CD14-positive monocyte (primary cell): ENCODE measurements around the gene NETO1. TPM values are rescaled to one million over a fixed set of nuclear protein-coding genes. Genes with fewer than 3 reads are reported as not detected.

Experiments used
- DNase-seq, 3 donors: peaks; one replicate each; pipeline ENCODE4 v3.0.0-alpha.2; 2011 to 2022
- H2AFZ ChIP-seq: 2 replicates; pipeline ENCODE4 v1.6.0; 2012; ENCODE audit warnings: mild to moderate bottlenecking, low read depth, low read length, inconsistent platforms; ENCODE audit not compliant: insufficient read depth, poor library complexity, severe bottlenecking
- H3K27ac ChIP-seq, 2 donors: 1 replicate in 1 of 2; 2 replicates in 1 of 2; pipeline ENCODE4 v1.5.1; 2012 to 2013; ENCODE audit warnings: low read length in 2 of 2, control low read depth in 1 of 2, inconsistent platforms in 1 of 2, low read depth in 1 of 2, mild to moderate bottlenecking in 1 of 2
- H3K27me3 ChIP-seq, 2 donors: one replicate each; pipeline versions ENCODE4 v1.6.0 to v1.6.1; 2011 to 2013; ENCODE audit warnings: low read length in 2 of 2; ENCODE audit not compliant: control insufficient read depth in 2 of 2, insufficient read depth in 2 of 2
- H3K36me3 ChIP-seq, 2 donors: replicated peaks in 1 of 2; 1 replicate in 1 of 2; 2 replicates in 1 of 2; pipeline versions ENCODE4 v1.5.1 to v1.6.1; 2012 to 2013; ENCODE audit warnings: low read length in 2 of 2, control low read depth in 1 of 2, inconsistent platforms in 1 of 2, mild to moderate bottlenecking in 1 of 2; ENCODE audit not compliant: insufficient read depth in 2 of 2, control insufficient read depth in 1 of 2
- H3K4me1 ChIP-seq, 2 donors: 1 replicate in 1 of 2; 2 replicates in 1 of 2; pipeline versions ENCODE4 v1.5.1 to v1.6.1; 2012 to 2013; ENCODE audit warnings: low read length in 2 of 2, control low read depth in 1 of 2, inconsistent platforms in 1 of 2, mild to moderate bottlenecking in 1 of 2, moderate library complexity in 1 of 2; ENCODE audit not compliant: insufficient read depth in 2 of 2, control insufficient read depth in 1 of 2
- H3K4me2 ChIP-seq: replicated peaks from 2 replicates; pipeline ENCODE3; 2012; ENCODE audit warnings: low read length, moderate library complexity, mild to moderate bottlenecking; ENCODE audit not compliant: poor library complexity, severe bottlenecking; ENCODE audit errors: extremely low read depth
- H3K4me3 ChIP-seq, 3 experiments: fragments of 200-600 bp in 1 of 3; sonication (generic) in 1 of 3; replicated peaks in 1 of 3; 1 replicate in 2 of 3; 2 replicates in 1 of 3; pipeline ENCODE4 v1.5.1; 2011 to 2013; ENCODE audit warnings: low read length in 3 of 3, mild to moderate bottlenecking in 3 of 3, control low read depth in 2 of 3, low read depth in 2 of 3, inconsistent platforms in 1 of 3, moderate library complexity in 1 of 3
- H3K79me2 ChIP-seq: 2 replicates; pipeline ENCODE4 v1.6.0; 2012; ENCODE audit warnings: mild to moderate bottlenecking, control low read depth, inconsistent platforms, low read length, moderate library complexity; ENCODE audit not compliant: insufficient read depth
- H3K9ac ChIP-seq: 2 replicates; pipeline ENCODE4 v1.6.0; 2017; ENCODE audit warnings: low read length, mild to moderate bottlenecking; ENCODE audit not compliant: insufficient read depth, poor library complexity, severe bottlenecking
- H3K9me3 ChIP-seq, 2 donors: replicated peaks in 1 of 2; 1 replicate in 1 of 2; 2 replicates in 1 of 2; pipeline versions ENCODE4 v1.5.1 to v1.6.1; 2012 to 2013; ENCODE audit warnings: low read length in 2 of 2, control low read depth in 1 of 2; ENCODE audit not compliant: control insufficient read depth in 1 of 2, insufficient read depth in 1 of 2
- H4K20me1 ChIP-seq: 2 replicates; pipeline ENCODE4 v1.6.0; 2012; ENCODE audit warnings: mild to moderate bottlenecking, low read length, control low read depth, moderate library complexity; ENCODE audit not compliant: insufficient read depth
- H3K27ac Mint-ChIP-seq, 7 donors: one replicate each; pipeline ENCODE4 v1.8.0; 2020; ENCODE audit warnings: mild to moderate bottlenecking in 7 of 7, mixed read lengths in 7 of 7, moderate library complexity in 6 of 7, inconsistent platforms in 2 of 7
- H3K27me3 Mint-ChIP-seq, 3 donors: one replicate each; pipeline ENCODE4 v1.8.0; 2021 to 2022; ENCODE audit warnings: low read depth in 3 of 3, mild to moderate bottlenecking in 3 of 3, mixed read lengths in 3 of 3, moderate library complexity in 3 of 3, inconsistent platforms in 1 of 3
- H3K36me3 Mint-ChIP-seq, 2 donors: one replicate each; pipeline ENCODE4 v1.8.0; 2020; ENCODE audit warnings: mixed read lengths in 2 of 2, inconsistent platforms in 1 of 2, mild to moderate bottlenecking in 1 of 2
- H3K4me1 Mint-ChIP-seq: one replicate; pipeline ENCODE4 v1.8.0; 2020; ENCODE audit warnings: mild to moderate bottlenecking, mixed read lengths
- H3K4me3 Mint-ChIP-seq, 2 donors: one replicate each; pipeline ENCODE4 v1.8.0; 2020; ENCODE audit warnings: mild to moderate bottlenecking in 2 of 2, mixed read lengths in 2 of 2, moderate library complexity in 1 of 2
- H3K9me3 Mint-ChIP-seq, 7 donors: one replicate each; pipeline ENCODE4 v1.8.0; 2020 to 2022; ENCODE audit warnings: mixed read lengths in 7 of 7, mild to moderate bottlenecking in 6 of 7, moderate library complexity in 6 of 7, inconsistent platforms in 2 of 7
- CTCF ChIP-seq: fragments of 200-600 bp; IDR thresholded peaks from one replicate; pipeline ENCODE4 v1.8.0; 2022; ENCODE audit warnings: antibody characterized with exemption, mild to moderate bottlenecking
- WGBS: methylation state at CpG from one replicate; pipeline ENCODE4 v1.1.5; 2013; ENCODE audit warnings: missing lambda C conversion rate; ENCODE audit not compliant: insufficient coverage; 5-methylcytosine and 5-hydroxymethylcytosine counted together
- intact Hi-C, 2 donors: fragments of 100-400 bp; cut with micrococcal nuclease; formaldehyde crosslinking; loops; one replicate each; pipeline versions ENCODE4 v1.15.0 to v1.15.1; 2023
- polyA plus RNA-seq, 3 donors: library from polyadenylated mRNA; depleted of rRNA in 1 of 3; unstranded in 2 of 3; stranded (reverse) in 1 of 3; fragments of 300-500 nt in 2 of 3; fragments of >200 nt in 1 of 3; fragmentation: Illumina TruSeq in 2 of 3; gene quantifications; 1 replicate in 2 of 3; 2 replicates in 1 of 3; pipeline ENCODE4 v1.2.3, GENCODE V29; 2012 to 2021

Gene NETO1
- polyA plus RNA-seq, 3 donors, result not detected

DNA sequence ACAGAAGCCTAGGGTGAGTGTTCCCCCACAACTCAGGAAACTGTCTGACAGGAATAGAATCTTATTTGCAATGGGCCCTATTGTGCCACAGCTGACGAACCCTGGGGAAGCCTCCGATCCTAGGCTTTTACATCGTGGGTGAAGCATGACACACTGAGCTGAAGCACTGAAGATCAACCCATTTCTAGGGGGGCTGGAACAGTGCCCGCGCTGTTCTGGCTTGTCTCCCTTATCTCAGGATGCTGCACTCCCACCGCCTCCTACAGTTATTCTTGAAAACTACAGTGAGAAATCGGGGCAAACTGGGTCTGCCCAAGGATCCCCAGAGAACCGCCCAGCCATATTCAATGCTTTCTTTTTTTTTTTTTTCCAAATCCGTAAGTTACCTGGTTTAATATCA is 41.1 kb downstream of the NETO1 start:
- Mint-ChIP-seq H3K36me3 (no peaks in the 10 kb centered on the region), H3K27ac (no peak overlapping the region), H3K4me3 (no peak overlapping the region), H3K9me3 (peaks cover 0 to 2% (median 0%) of the 10 kb centered on the region in 7 donors), H3K27me3 (peaks cover 0 to 2% (median 0%) of the 10 kb centered on the region in 3 donors), H3K4me1 (no peaks in the 10 kb centered on the region)
- DNase-seq, result no peak
- Histone ChIP-seq H4K20me1 (no peaks in the 10 kb centered on the region), H3K9ac (no peak overlapping the region), H3K4me1 (no peaks in the 10 kb centered on the region), H3K4me3 (no peak overlapping the region), H3K9me3 (no peaks in the 10 kb centered on the region), H3K4me2 (no peak overlapping the region), H3K79me2 (no peaks in the 10 kb centered on the region), H2AFZ (no peak overlapping the region), H3K27me3 (no peaks in the 10 kb centered on the region), H3K27ac (no peak overlapping the region), H3K36me3 (no peaks in the 10 kb centered on the region)
- intact Hi-C loops, result no loop called here
- WGBS, result 67% methylated on average over 7 of the region's 9 CpGs
- no peak for TF ChIP-seq CTCF

DNA sequence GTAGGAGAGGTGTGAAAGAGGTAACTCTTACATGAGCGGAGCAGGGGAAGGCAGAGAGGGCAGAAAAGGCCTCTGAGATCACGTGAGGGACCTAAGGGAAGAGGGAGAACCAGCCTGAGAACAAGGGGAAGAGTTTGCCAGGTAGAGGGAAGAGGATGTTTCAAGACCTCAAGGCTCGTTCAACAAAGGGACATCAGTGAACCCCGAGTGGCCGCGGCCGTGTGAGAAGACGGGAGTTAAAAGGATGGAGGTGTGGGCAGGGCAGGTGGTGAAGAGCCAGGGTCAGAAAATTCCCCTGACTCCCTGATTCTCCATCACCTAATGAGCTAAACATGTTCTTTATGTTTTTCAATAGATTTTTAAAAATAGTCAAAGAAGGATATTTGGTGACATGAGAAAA is 44.4 kb downstream of the NETO1 start:
- no peaks in the 10 kb centered on the region for H3K9me3 ChIP-seq
- H3K9ac ChIP-seq, result no peak overlapping the region
- H3K4me2 ChIP-seq, result no peak overlapping the region
- no peak overlapping the region for H2AFZ ChIP-seq
- Mint-ChIP-seq H3K27me3 (peaks cover 0 to 2% (median 0%) of the 10 kb centered on the region in 3 donors), H3K4me3 (peak overlapping the region in 1 of 2 donors; percentile 11), H3K27ac (no peak overlapping the region), H3K9me3 (peaks cover 0 to 2% (median 0%) of the 10 kb centered on the region in 7 donors), H3K4me1 (no peaks in the 10 kb centered on the region), H3K36me3 (no peaks in the 10 kb centered on the region)
- no peaks in the 10 kb centered on the region for H3K36me3 ChIP-seq
- WGBS, result 79% methylated on average over 3 of the region's 8 CpGs
- no peak for TF ChIP-seq CTCF
- H3K27me3 ChIP-seq, result no peaks in the 10 kb centered on the region
- H3K27ac ChIP-seq, result no peak overlapping the region
- H3K4me1 ChIP-seq, result no peaks in the 10 kb centered on the region
- DNase-seq, result no peak
- no peak overlapping the region for H3K4me3 ChIP-seq
- H3K79me2 ChIP-seq, result no peaks in the 10 kb centered on the region
- H4K20me1 ChIP-seq, result no peaks in the 10 kb centered on the region
- intact Hi-C loops, result no loop called here
